Caco-2 (cell line): ENCODE measurements around the gene LDLR. TPM values are rescaled to one million over a fixed set of nuclear protein-coding genes. Genes with fewer than 3 reads are reported as not detected.
"Not testable (repeated sequence)": the region's sequence is repeated elsewhere in the genome, so short reads cannot be mapped to it uniquely, and the experiment has no call there.

ENCODE experiments used
- BruUV-seq: library from RNA; stranded (reverse); fragments of 400-500 nt; replicated peaks from 2 replicates; lab custom pipeline; 2021; lab: Mats Ljungman, UMichigan
- CTCF ChIA-PET: fragments of 300-600 bp; sonication (Branson Sonifier 250); formaldehyde crosslinking; loops from one replicate; lab custom pipeline; 2022; ENCODE audit warnings: antibody characterized with exemption; lab: Charles Lee
- POLR2A ChIA-PET: fragments of 300-600 bp; sonication (Branson Sonifier 250); formaldehyde crosslinking; loops from one replicate; lab custom pipeline; 2022; ENCODE audit warnings: antibody characterized with exemption; lab: Charles Lee
- DNase-seq, 2 experiments: peaks; one replicate each; pipeline versions ENCODE4 v3.0.0 to v3.0.0-alpha.2; 2020 to 2022
- H3K27me3 ChIP-seq: replicated peaks from 2 replicates; pipeline ENCODE4 v1.6.0; 2011; ENCODE audit warnings: low read length; ENCODE audit not compliant: control insufficient read depth, insufficient read depth
- H3K36me3 ChIP-seq: 2 replicates; pipeline ENCODE4 v1.5.1; 2011; ENCODE audit warnings: low read length; ENCODE audit not compliant: control insufficient read depth, insufficient read depth
- H3K4me1 ChIP-seq: fragments of 250-450 bp; sonication (Bioruptor Pico); 2 replicates; pipeline ENCODE4 v1.5.1; 2020; ENCODE audit warnings: mild to moderate bottlenecking
- H3K4me3 ChIP-seq: 2 replicates; pipeline ENCODE4 v1.5.1; 2011; ENCODE audit warnings: low read depth, mild to moderate bottlenecking, control low read depth, low read length
- H3K9me3 ChIP-seq: fragments of 250-450 bp; sonication (Bioruptor Pico); 2 replicates; pipeline ENCODE4 v1.5.1; 2020; ENCODE audit warnings: mild to moderate bottlenecking, moderate library complexity
- H3K27ac Mint-ChIP-seq: one replicate; pipeline ENCODE4 v1.8.0; 2022; ENCODE audit warnings: mixed read lengths; ENCODE audit not compliant: unreplicated experiment
- H3K27me3 Mint-ChIP-seq: one replicate; pipeline ENCODE4 v1.8.0; 2022; ENCODE audit warnings: mixed read lengths; ENCODE audit not compliant: insufficient read depth, unreplicated experiment
- H3K36me3 Mint-ChIP-seq: one replicate; pipeline ENCODE4 v1.8.0; 2022; ENCODE audit warnings: mild to moderate bottlenecking, mixed read lengths; ENCODE audit not compliant: insufficient read depth, unreplicated experiment
- H3K4me1 Mint-ChIP-seq: one replicate; pipeline ENCODE4 v1.8.0; 2022; ENCODE audit warnings: low read depth, mixed read lengths; ENCODE audit not compliant: unreplicated experiment
- H3K4me3 Mint-ChIP-seq: one replicate; pipeline ENCODE4 v1.8.0; 2022; ENCODE audit warnings: mild to moderate bottlenecking, moderate library complexity, mixed read lengths; ENCODE audit not compliant: unreplicated experiment
- H3K9me3 Mint-ChIP-seq: one replicate; pipeline ENCODE4 v1.8.0; 2022; ENCODE audit warnings: mixed read lengths; ENCODE audit not compliant: unreplicated experiment
- intact Hi-C: fragments of 100-400 bp; cut with micrococcal nuclease; formaldehyde crosslinking; loops from one replicate; pipeline ENCODE4 v1.10.0; 2022; ENCODE audit not compliant: unreplicated experiment
- total RNA-seq: library from RNA; stranded (reverse); gene quantifications from 2 replicates; pipeline ENCODE4 v1.2.3, GENCODE V29; 2022
- TF ChIP-seq, protein P1 (sequence below), 2 experiments: fragments of 200-600 bp in 1 of 2; IDR thresholded peaks; 1 replicate in 1 of 2; 2 replicates in 1 of 2; pipeline versions ENCODE4 v1.5.1 to v1.8.0; 2011 to 2022; ENCODE audit warnings: antibody characterized with exemption in 1 of 2, control low read depth in 1 of 2, inconsistent platforms in 1 of 2, low read depth in 1 of 2, low read length in 1 of 2, mild to moderate bottlenecking in 1 of 2, moderate library complexity in 1 of 2; ENCODE audit not compliant: insufficient read depth in 1 of 2, severe bottlenecking in 1 of 2, unreplicated experiment in 1 of 2

LDLR gene
- total RNA-seq, 1 experiment from 2014 or later: 68.9 TPM

DNA sequence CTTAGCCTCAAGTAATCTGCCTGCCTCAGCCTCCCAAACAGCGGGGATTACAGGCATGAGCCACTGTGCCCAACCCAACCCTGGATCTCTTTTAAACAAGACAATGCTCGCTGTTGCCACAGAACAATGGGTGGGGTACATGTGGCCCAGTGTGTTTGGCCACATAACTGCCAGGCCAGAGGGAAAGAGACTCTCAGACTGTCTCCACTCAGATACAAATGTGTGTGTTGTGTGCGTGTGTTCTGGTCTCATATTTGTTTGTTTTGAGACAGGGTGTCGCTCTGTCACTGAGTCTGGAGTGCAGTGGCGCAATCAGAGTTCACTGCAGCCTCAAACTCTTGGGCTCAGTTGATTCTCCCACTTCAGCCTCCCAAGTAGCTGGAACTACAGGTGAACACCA, 25.8 kb downstream of the LDLR start:
- no peak overlapping the region for H3K4me3 Mint-ChIP-seq
- no peaks in the 10 kb centered on the region for H3K27me3 Mint-ChIP-seq
- no TSS peak for BruUV-seq
- no peak overlapping the region for H3K27ac Mint-ChIP-seq
- TF ChIP-seq, protein P1, sequence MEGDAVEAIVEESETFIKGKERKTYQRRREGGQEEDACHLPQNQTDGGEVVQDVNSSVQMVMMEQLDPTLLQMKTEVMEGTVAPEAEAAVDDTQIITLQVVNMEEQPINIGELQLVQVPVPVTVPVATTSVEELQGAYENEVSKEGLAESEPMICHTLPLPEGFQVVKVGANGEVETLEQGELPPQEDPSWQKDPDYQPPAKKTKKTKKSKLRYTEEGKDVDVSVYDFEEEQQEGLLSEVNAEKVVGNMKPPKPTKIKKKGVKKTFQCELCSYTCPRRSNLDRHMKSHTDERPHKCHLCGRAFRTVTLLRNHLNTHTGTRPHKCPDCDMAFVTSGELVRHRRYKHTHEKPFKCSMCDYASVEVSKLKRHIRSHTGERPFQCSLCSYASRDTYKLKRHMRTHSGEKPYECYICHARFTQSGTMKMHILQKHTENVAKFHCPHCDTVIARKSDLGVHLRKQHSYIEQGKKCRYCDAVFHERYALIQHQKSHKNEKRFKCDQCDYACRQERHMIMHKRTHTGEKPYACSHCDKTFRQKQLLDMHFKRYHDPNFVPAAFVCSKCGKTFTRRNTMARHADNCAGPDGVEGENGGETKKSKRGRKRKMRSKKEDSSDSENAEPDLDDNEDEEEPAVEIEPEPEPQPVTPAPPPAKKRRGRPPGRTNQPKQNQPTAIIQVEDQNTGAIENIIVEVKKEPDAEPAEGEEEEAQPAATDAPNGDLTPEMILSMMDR (IDR thresholded peaks at IDR 0.05; ENCODE audit: insufficient read depth in 1 of 2, low read depth in 1 of 2, low read length in 1 of 2, severe bottlenecking in 1 of 2, unreplicated experiment in 1 of 2): no peak
- ChIA-PET POLR2A (no interaction called here), CTCF (no interaction called here)
- Histone ChIP-seq H3K4me3 (no peak overlapping the region), H3K9me3 (no peaks in the 10 kb centered on the region), H3K4me1 (no peaks in the 10 kb centered on the region), H3K27me3 (no peaks in the 10 kb centered on the region), H3K36me3 (peaks cover 14% of the 10 kb centered on the region)
- H3K36me3 Mint-ChIP-seq: peaks cover 100% of the 10 kb centered on the region
- DNase-seq: no peak
- H3K4me1 Mint-ChIP-seq: no peaks in the 10 kb centered on the region
- intact Hi-C loops: no loop called here
- H3K9me3 Mint-ChIP-seq: no peaks in the 10 kb centered on the region

DNA sequence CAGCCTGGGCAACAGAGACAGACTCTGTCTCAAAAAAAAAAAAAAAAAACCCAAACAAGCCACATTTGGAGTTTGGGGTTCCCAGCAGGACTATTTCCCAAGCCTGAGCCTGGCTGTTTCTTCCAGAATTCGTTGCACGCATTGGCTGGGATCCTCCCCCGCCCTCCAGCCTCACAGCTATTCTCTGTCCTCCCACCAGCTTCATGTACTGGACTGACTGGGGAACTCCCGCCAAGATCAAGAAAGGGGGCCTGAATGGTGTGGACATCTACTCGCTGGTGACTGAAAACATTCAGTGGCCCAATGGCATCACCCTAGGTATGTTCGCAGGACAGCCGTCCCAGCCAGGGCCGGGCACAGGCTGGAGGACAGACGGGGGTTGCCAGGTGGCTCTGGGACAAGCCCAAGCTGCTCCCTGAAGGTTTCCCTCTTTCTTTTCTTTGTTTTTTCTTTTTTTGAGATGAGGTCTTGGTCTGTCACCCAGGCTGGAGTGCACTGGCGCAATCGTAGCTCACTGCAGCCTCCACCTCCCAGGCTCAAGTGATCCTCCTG, 26.7 kb downstream of the LDLR start:
- TF ChIP-seq, protein P1 (IDR thresholded peaks at IDR 0.05; ENCODE audit: insufficient read depth in 1 of 2, low read depth in 1 of 2, low read length in 1 of 2, severe bottlenecking in 1 of 2, unreplicated experiment in 1 of 2): no peak
- DNase-seq: no peak
- no peak overlapping the region for H3K27ac Mint-ChIP-seq
- Histone ChIP-seq H3K27me3 (no peaks in the 10 kb centered on the region), H3K9me3 (no peaks in the 10 kb centered on the region), H3K36me3 (peaks cover 14% of the 10 kb centered on the region), H3K4me1 (no peaks in the 10 kb centered on the region), H3K4me3 (no peak overlapping the region)
- H3K27me3 Mint-ChIP-seq: no peaks in the 10 kb centered on the region
- no peaks in the 10 kb centered on the region for H3K9me3 Mint-ChIP-seq
- H3K4me3 Mint-ChIP-seq: no peak overlapping the region
- BruUV-seq: no TSS peak
- H3K4me1 Mint-ChIP-seq: no peaks in the 10 kb centered on the region
- ChIA-PET POLR2A (no interaction called here), CTCF (no interaction called here)
- intact Hi-C loops: no loop called here
- H3K36me3 Mint-ChIP-seq: peaks cover 100% of the 10 kb centered on the region

DNA sequence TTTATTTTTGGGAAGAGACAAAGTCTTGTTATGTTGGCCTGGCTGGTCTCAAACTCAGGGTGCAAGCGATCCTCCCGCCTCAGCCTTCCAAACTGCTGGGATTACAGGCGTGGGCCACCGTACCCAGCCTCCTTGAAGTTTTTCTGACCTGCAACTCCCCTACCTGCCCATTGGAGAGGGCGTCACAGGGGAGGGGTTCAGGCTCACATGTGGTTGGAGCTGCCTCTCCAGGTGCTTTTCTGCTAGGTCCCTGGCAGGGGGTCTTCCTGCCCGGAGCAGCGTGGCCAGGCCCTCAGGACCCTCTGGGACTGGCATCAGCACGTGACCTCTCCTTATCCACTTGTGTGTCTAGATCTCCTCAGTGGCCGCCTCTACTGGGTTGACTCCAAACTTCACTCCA, 27.2 kb downstream of the LDLR start:
- CTCF ChIA-PET: no interaction called here
- TF ChIP-seq, protein P1 (IDR thresholded peaks at IDR 0.05; ENCODE audit: insufficient read depth in 1 of 2, low read depth in 1 of 2, low read length in 1 of 2, severe bottlenecking in 1 of 2, unreplicated experiment in 1 of 2): no peak
- Mint-ChIP-seq H3K27me3 (no peaks in the 10 kb centered on the region), H3K27ac (no peak overlapping the region), H3K9me3 (no peaks in the 10 kb centered on the region), H3K36me3 (peaks cover 100% of the 10 kb centered on the region), H3K4me1 (no peaks in the 10 kb centered on the region), H3K4me3 (no peak overlapping the region)
- Histone ChIP-seq H3K36me3 (peaks cover 11% of the 10 kb centered on the region), H3K27me3 (no peaks in the 10 kb centered on the region), H3K4me1 (no peaks in the 10 kb centered on the region), H3K9me3 (no peaks in the 10 kb centered on the region), H3K4me3 (no peak overlapping the region)
- POLR2A ChIA-PET: no interaction called here
- DNase-seq: no peak
- intact Hi-C loops: no loop called here
- BruUV-seq: no TSS peak

DNA sequence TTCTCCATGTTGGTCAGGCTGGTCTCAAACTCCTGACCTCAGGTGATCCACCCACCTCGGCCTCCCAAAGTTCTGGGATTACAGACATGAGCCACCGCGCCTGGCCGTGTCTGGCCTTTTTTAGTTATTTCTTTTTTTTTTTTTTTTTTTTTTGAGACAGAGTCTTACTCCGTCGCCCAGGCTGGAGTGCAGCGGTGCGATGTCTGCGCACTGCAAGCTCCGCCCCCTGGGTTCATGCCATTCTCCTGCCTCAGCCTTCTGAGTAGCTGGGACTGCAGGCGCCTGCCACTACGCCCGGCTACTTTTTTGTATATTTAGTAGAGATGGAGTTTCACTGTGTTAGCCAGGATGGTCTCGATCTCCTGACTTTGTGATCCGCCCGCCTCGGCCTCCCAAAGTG, 32.7 kb downstream of the LDLR start:
- CTCF ChIA-PET, H3K9me3 Mint-ChIP-seq, H3K27me3 ChIP-seq, POLR2A ChIA-PET, DNase-seq, H3K9me3 ChIP-seq, BruUV-seq, H3K4me3 Mint-ChIP-seq, H3K27ac Mint-ChIP-seq, intact Hi-C loops, H3K27me3 Mint-ChIP-seq, H3K4me1 Mint-ChIP-seq, H3K4me1 ChIP-seq, H3K4me3 ChIP-seq: not testable (repeated sequence)
- peaks cover 98% of the 10 kb centered on the region for H3K36me3 Mint-ChIP-seq
- H3K36me3 ChIP-seq: peaks cover 11% of the 10 kb centered on the region
